NOMO-1 treated with dmso at 0.1 percent for 144 hours (cell line): ENCODE data around the gene PLRG1.
"Not testable (repeated sequence)": the region's sequence is repeated elsewhere in the genome, so short reads cannot be mapped to it uniquely, and the experiment has no call there.

Source experiments
- DNase-seq: peaks from one replicate; lab custom pipeline; 2025; ENCODE audit not compliant: unreplicated experiment; lab: John Stamatoyannopoulos, UW

The PLRG1 gene

DNA sequence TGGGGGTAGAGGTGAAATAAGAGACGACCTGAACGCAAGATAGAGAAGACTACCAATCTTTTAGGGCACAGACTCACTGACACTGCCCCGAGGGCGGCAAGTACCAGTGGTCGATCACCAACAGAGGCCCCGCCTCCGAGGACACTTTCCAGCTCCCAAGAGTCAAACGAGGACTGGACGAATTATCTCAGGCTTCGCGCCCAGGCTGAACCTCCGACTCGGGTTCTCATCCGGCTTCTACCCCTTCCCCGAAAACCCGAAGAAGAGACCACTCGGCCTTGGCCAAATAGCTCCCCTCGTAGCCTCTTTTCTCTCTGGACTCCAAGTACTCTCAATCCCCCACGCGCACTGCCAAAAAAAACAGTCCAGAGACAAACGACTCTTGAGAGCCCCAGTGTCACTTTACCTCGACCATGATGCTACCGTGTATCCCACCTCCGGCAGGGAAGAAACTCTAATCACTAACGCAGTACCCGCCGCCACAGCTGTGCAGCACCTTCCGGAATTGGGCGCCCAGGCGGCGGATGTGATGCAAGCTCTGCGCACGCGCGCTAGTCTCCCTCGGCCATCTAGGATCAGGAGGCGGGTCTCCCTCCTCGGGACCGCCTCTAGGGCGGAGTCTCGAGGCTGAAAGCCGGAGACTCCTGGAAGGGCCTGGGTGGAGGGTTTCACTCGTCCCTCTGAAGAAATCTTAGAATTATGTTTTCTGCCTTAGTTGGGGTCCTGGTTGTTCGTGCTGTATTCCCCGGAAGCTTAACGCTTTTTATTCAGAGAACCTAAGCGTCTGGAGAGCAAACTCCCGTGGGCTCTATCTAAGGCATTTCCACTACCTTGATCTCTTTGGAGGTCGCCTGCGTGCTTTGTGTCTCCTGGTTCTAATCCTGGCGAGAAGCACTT, at the start of gene PLRG1:
TSS of gene PLRG1 (minus strand) at position 507 of the 897 bp plus-strand sequence. CDS start at position 415, 92 bp downstream.
- peak; percentile 86 for DNase-seq

DNA sequence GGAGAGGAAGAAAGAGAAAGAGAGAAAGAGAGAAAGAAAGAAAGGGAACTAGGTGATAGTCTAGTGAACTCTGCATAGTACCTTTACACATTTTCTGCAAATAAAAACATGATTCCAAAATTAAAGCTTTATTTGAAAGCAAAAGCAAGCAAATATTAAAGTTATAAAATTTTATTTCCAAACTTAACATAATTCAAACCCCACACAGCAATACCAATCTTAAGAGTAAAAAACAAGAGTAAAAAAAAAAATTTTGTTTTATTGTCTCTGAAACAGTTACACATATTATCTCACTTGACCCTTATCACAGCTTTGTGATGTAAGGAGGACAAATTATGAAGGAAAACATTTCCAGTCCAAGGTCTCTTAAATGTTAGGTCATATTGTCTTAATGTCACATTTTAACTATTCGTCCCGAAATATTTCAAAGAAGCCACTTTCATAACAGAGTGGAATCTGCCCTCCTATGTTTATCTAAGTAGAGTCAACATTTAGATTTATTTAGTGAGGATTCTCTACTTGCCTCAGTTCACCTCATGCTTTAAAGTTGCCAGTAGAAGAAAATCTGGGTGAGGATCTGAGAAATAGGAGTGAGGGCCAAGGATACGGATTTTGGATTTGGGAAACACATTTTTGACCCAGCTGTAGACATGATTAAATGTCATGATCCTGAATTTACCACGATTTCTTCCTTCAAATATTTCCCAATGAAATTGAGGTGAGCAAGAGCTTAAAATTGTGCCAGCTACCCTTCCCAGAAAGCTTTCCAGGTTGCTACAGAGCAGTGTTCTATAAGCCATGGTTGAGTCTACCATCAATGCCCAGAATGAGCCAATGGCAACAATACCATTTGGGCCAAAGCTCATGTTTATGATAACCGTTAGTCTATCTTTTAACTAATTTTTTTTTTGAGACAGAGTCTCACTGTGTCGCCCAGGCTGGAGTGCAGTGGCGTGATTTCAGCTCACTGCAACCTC, 47.9 kb upstream of the PLRG1 start:
- DNase-seq: no peak

DNA sequence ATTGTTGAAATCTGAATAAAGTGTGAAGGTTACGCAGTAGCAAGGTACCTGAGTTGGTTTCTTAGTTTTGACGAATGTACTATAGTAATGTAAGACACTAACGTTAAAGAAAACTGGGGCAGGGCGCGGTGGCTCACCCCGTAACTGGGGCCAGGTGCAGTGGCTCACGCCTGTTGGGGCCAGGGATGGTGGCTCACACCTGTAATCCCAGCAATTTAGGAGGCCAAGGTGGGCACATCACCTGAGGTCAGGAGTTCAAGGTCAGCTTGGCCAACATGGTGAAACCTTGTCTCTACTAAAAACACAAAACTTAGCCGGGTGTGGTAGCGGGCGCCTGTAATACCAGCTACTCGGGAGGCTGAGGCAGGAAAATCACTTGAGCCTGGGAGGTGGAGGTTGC, 47.1 kb upstream of the PLRG1 start:
- not testable (repeated sequence) for DNase-seq

DNA sequence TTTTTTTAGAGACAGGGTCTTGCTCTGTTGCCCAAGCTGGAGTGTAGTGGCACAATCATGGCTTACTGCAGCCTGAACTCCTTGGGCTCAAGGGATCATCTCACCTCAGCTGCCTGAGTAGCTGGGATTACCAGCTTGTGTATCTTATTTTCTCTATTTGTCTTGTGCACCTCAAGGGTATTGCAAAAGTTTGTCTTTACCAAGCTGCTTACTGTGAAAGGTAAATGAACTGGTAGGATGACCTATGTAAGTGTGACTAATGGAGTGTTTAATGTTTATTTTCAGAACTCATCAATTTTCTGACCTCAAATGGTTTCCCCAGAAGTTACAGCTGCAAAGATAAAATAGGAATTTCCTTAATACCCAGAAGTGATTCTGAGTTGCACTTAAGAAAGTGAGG, 45.6 kb upstream of the PLRG1 start:
- DNase-seq: no peak

DNA sequence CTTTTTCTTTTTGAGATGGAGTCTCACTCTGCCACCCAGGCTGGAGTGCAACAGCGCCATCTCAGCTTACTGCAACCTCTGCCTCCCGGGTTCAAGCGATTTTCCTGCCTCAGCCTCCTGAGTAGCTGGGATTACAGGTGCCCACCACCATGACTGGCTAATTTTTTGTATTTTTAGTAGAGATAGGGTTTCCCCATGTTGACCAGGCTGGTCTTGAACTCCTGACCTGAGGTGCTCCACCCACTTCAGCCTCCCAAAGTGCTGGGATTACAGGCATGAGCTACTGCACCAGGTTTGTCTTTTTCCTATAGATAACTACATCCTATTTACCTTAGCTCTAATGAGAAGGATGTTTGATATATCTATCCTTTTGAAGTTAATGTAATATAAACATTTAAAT, 44.1 kb upstream of the PLRG1 start:
- not testable (repeated sequence) for DNase-seq

DNA sequence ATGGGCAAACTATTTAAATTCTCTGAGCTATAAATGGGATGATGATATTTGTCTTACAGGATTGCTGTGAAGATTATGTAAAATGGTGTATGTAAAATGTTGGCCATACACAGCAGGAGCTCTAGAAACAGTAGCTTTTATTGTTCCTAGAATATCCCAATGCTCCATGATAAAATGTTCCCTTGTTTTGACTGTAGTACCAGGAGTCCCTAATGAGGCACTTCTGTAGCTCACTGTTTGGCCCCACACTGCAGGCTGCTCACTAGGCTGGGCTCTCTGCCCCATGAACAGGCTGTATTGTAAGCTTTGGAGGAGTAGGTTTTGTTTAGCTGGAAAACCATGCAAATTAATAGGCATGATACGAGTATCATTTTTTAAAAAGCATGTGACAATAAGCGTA, 43.7 kb upstream of the PLRG1 start:
- DNase-seq: no peak

DNA sequence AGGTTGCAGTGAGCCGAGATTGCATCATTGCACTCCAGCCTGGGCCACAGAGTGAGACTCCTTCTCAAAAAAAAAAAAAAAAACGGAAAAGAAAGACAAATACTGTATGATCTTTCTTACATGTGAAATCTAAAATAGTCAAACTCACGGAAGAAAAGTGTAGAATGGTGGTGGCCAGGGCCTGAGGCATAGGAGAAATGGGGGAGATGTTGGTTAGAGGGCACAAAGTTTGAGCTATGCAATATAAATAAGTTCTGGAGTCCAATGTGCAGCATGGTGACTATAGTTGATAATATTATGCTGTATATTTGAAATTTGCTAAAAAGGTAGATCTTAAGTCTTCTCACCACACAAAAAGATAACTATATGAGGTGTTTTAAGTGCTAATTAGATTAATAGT, 41.7 kb upstream of the PLRG1 start:
- DNase-seq: no peak

DNA sequence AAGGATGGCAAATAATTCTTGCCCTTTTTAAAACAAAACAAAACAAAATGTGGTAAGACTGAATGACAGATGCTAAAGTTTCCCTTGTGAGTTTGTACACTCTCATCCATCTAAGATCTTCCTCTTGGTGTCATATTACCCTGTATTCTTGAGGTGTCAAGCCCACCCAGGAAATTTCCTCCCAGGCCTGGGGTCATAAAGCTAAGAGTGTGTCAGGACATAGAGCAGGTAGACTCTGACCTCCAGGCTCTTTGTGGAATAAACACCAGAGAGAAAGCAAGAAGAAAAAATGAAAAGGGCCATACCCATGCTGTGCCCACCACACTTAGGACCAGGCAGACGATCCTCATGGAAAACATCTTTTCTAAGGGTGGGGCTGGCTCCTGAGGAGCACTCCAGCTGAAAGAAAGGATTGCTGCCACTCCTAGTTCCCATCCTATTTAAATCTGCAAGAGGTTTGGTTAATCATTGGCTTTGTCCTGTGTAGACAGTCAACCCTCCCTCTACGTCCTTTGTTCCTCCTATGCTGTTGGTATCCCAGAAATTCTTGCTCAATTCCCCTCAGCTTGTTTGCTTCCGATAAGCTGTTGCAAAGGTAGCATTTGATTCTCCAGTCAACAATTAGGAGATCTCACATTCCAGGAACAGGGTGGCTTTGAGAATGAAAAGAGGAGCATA, 40.3 kb upstream of the PLRG1 start, which contains the start of gene FGA:
TSS of gene FGA (minus strand) at position 414 of the 678 bp plus-strand sequence. CDS start at position 359, 55 bp downstream.
- DNase-seq: no peak

DNA sequence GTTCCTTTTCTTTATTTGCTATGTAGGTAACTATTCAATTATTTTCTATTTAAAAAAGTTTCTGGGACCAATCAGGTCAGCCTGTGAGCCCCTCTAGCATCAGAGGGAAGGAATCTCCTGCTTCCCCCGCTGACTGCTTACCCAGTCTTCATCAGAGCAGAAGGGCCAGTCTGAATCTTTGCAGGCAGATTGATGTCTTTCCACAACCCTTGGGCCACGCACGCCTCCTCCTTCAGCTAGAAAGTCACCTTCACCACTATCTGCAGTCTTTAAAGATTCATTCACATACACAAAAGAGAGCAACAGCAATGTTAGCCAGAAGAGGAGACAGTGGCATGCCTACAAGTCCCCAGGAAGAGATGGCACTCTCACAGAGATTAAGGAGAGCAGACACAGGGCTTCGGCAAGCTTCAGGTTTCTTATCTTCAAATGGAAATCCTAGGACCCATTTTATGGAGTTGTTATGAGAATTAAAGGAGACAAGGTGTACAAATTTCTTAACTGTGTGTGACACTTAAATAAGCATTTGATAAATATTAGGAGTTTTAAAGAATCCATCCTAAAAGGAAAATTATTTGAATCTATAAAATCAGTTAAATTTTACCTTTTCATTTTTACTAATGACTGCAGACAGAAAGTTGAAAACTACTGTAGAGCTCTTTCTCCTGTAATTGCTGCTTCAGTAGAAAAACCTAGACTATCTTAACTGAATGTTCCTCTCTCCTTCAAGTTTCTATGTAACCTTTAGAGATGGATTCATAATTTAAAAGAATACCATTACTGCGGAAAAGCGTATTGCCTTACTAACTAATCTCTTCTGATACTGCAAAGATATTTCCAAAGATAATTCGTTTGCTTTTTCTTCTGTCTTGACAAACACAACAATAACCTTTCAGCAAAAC, 39.3 kb upstream of the PLRG1 start:
- DNase-seq: no peak

DNA sequence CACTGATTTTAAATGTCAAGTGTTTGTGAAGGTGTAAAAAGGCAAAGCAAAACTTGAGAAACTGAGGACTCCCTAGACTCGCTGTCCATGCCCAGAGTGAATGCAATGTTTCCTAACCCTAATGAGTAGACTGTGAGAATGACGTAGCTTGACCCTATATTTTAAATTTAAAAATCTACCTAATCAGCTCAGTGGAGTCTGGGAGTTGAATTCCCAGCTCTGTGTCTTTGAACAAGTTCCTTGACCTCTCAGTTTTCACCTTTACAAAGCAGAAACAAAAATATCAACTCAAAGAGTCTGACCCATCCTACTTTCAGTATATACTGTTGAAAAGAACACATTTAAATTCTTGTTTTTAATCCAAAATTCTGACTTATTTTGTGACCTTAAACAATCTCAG, 38.0 kb upstream of the PLRG1 start:
- no peak for DNase-seq

DNA sequence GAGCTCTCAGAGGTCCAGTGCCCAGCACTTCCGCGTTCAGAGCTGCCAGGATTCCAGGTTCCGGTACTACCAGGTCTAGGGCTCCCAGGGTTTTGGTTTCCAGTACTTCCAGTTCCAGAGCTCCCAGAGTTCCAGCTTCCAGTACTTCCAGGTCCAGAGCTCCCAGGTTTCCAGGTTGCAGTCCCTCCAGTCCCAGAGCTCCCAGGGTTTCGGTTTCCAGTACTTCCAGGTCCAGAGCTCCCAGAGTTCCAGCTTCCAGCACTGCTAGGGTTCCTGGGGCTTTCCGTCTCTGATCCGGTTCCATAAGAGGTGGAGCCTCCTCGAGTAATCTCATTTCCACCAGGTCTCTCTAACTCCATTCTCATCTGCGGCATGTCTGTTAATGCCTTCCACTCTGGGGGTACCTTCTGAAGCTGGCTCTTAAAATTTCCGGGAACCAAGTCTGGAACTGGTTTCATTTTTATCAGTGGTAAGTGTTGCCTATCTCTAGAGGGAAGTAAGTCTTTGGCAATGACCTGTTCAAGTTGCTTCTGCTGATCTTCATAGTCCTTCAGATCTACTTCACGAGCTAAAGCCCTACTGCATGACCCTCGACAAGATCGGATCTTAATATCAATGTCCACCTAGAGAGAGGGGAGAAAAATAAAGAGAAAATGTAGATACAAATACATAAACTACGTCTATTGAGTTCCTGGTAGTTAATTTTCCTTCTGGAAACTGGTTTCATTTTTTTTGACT, 36.3 kb upstream of the PLRG1 start:
- DNase-seq: no peak

DNA sequence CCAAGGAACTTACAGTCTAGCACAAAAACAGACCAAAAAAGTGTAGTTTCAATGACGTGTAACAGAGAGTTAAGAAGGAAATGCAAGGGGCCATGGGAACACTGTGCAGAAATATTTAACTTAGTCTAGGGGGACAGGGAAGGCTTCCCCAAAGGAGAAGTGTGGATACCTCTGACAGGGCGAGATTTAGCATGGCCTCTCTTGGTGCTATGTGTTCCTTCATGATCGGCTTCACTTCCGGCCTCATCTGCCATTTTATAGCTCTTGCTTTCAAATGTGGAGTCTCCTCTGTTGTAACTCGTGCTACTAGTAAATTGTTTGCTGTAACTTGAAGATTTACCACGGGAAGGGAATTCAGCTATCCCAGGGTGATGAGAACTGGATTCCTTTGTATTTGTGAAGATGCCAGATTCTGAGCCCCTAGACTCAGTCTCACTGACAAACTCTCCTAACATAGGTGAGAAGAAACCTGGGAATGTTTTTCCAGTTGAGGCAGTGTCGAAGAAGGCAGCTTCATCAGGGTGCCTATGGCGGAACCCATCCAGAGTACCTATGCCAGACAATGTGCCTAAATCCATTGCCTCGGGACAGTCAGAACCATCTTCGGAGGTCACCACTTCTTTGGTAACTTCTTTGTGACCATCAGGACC, 35.3 kb upstream of the PLRG1 start:
- no peak for DNase-seq

DNA sequence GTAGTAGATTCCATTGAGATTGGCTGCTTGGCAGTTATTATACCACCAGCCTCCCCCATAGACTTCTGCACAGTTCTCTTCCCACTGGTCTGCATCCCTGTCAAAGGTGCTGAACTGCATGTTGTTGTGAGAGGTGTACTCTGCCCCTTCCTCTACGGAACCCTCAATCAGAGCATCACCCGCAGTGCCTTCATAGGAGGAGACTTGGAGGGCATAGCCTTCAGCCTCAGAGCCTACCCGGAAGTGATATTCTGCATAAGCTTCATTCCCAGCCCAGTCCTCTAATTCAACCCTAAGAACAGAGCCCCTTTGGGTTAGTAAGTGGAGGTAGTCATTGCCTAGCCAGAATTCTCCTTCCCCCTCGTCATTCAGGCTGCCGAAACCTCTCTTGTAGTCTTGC, 34.1 kb upstream of the PLRG1 start:
- no peak for DNase-seq

DNA sequence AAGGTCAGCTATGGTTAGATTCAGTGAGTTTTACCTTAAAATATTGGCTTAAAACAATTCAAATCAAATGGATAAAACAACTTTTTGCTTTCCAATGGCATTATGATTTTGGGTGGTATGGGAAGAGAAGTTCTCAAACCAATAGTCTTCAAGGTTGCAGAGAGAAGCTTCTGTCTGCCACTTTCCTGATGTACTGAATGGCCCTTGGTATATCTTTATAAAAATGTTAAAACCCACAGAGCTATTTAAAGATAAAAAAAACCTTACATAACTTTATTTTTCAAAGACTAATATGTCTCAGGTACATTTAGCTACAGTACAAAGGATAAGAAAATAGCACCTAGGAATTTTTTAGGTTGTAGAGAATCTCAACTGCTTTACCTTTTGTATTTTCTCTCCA, 33.5 kb upstream of the PLRG1 start:
- no peak for DNase-seq

DNA sequence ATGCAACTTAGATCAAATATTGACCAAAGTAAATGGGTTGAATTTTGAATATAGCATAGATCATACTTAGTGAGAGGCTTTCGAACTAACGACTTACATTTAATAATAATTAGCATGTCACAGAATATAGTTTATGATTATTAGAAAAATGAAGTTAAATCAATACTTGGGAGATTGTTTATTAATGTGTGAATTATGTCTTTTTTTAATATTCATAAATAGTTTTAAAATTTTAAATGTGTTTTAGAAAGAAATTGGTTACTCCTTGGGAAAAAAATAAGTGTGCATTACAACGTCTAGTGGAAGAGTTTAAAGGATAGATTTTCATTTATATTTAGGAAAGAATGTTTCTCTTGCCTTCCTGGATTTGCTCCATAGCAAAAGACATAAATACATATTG, 33.0 kb upstream of the PLRG1 start:
- DNase-seq: no peak

DNA sequence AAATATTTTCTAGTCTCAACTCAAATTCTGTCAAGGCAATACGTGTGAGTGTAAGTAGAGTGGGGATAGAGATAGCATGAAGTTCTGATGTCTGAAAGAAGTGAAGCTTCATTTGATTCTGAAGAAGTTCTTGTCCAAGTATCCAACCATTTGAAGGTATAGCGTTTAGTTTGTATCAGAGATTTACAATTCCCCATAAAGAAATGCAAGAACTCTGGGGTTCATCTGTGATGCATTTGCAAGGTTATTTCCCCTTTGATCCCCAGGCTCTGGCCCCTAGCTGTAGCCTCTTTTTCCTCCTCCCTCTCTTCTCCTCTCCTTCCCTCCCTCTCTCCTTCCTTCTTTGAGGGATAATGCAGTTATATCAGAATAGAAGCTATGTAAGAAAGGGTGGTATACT, 32.5 kb upstream of the PLRG1 start:
- DNase-seq: no peak

DNA sequence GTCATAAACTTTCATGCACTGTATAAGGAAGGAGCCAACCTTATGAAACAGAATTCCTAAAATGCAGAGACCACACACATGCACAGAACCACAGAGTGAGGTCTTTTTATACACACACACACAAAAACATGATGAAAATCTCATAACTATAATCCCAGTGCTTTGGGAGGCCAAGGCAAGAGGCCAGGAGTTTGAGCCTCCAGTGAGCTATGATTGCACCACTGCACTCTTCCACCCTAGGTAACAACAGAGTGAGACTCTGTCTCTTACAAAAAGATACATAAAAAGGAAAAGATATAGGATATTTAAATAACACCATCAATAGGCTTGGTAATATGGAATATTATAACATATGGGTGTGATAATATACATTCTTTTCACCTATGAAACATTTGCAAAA, 29.7 kb upstream of the PLRG1 start:
- no peak for DNase-seq

DNA sequence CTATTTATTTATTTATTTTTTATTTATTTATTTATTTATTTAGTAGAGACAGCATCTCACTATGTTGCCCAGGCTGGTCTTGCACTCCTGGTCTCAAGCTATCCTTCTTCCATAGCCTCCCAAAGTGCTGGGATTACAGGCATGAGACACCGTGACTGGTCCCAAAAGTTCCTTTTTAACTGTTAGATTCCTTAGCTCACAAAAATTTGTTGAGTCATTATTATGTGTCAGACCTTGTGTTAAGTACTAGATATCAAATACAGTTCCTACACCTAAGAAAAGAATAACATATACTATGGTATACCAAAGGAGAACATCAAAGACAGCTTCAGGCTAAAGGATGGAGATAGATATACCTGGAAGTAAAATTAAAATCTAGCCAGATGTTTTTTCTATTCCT, 28.7 kb upstream of the PLRG1 start:
- DNase-seq: no peak

DNA sequence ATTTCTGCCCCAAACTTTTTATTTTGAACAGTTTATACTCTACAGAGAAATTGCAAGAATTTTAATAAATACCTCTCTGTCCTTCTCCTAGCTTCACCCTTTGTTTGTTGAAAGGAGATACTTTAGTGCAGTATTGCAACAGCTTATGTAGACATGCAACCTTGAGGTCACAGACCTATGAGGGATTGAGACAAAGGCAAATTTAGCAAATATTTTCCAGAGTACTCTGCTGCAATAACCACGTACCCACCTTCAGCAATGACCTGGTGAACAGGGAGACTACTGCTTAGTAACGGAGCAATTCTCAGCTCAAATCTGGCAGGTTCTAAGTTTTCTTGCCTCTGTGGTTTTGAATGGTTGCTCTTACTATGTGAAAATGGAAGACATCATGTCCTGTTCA, 27.1 kb upstream of the PLRG1 start:
- no peak for DNase-seq
